ENCODE measurements around the gene MELK.

MELK gene

DNA sequence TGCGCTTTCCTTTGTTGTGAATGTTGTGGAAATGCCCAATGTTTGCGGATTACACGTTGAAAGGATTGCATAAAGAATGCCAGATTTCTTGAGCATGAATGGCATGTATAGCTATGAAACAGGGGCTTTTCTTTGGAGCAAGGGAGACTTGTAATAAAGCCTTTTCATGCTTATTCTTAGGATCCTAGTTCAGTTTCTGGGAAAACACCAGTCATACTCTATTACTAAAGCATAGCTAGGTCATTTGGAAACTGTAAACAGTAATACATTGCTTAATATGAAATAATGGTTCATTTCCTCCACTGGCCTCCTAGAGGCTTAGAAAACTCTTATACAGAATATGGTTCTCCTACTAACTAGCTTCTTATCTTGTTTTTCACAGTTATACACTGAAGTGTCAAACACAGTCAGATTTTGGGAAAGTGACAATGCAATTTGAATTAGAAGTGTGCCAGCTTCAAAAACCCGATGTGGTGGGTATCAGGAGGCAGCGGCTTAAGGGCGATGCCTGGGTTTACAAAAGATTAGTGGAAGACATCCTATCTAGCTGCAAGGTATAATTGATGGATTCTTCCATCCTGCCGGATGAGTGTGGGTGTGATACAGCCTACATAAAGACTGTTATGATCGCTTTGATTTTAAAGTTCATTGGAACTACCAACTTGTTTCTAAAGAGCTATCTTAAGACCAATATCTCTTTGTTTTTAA is 104.2 kb downstream of the MELK start:
- no peak for DNase-seq

DNA sequence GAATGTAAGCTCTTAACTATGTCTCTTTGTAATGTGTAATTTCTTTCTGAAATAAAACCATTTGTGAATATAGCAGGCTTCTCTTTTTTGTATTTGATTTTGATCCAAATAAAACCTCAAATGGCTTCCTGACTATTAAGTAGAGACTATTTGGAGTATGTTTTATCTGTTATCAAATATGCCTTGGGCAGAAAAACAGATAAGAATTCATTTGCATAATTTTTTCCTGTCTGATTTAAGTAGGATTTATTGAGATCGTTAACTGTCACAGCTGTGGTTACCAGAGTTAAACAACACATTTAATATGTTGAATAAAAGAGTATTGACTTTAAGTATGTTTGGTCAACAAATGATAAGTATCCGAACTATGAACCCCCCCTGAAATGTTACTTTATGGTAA is 104.9 kb downstream of the MELK start:
- DNase-seq: no peak

GRCh38 chr9:36679710-36680109 is 107.0 kb downstream of the MELK start:
- no peak for DNase-seq

DNA sequence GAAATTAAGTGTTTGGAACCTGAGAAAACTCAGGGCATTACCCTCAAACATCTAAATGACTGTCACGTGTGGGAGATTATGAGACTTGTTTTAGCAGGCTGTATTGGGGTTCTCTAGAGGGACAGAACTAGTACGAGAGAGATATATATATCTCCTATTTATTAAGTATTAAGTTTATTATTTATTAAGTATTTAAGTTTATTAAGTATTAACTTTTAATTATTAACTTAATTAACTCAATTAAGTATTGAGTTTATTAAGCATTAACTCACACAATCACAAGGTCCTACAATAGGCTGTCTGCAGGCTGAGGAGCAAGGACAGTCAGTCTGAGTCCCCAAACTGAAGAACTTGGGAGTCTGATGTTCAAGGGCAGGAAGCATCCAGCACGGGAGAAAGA is 113.8 kb downstream of the MELK start:
- no peak for DNase-seq

DNA sequence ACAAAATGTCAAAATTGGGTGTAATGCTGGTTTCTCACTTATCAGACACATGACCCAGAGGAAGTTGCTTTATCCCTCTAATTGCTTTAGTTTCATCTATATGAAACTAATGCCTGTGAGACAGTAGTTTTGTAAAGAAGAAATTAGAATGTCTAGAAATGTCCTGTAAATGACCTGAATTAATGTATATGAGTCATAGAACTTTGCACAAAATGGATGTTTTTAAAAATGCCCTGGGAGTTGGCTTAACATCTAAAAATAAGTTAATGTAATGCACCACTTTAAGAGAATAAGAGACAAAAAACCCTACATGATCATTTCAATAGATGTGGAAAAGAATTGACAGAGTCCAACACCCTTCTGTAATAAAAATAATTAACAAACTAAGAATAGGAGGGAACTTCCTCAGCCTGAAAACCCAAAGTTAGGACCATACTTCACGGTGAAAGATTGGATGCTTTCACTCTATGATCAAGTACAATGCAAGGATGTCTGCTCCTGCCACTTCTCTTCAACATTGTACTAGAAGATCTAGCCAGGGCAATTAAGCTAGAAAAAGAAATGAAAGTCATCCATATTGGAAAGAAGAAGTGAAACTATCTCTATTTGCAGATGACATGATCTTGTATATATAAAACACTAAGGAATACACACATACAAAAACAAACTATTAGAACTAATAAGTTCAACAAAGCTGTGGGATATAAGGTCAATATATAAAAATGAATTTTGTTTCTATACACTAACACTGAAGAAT is 117.9 kb downstream of the MELK start:
- DNase-seq: no peak

DNA sequence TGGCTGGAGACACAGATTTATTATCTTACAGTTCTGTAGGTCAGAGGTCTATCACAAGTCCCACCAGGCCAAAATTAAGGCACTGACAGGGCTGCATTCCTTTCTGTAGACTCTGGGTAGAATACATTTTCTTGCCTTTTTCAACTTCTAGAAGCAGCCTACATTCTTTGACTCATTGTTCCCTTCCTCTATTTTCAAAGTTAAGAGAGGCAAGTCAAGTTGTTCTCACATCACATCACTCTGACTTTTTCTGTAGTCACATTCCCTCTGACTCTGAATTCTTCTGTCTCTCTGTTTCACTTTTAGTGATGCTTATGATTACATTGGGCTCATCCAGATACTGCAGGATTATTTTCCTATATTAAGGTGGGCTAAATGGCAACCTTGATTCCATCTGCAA is 119.0 kb downstream of the MELK start:
- DNase-seq: no peak

DNA sequence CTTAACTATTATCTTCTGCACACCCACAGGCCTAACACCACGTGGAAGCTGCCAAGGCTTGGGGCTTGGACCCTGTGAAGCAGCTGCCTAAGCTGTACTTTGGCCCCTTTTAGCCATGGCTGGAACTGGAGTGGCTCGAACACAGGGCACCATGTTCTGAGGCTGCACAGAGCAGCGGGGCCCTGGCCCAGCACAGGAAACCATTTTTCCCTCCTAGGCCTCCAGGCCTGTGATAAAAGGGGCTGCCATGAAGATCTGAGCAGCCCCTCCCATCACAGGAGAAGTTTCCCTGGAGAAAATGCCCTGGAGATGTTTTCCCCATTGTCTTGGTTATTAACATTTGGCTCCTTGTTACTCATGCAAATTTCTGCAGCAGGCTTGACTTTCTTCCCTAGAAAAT is 126.3 kb downstream of the MELK start:
- no peak for DNase-seq

DNA sequence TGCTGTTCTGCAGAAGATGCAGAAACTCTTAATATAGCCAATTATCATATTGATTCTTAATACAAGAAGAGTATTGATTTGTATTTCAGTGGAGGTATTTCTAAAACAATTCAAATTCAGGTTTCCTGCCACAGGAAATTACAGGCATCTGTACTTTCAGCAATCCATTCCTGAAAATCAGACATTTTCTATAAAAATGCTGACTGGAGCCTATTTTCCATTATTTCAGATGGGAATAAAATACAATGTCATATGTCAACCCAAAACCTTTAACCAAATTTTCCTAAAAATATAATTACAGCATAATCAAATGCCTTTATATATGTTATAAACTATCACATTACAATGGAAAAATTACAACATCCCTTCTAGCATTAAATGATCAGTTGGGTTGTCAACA is 131.5 kb downstream of the MELK start:
- no peak for DNase-seq

DNA sequence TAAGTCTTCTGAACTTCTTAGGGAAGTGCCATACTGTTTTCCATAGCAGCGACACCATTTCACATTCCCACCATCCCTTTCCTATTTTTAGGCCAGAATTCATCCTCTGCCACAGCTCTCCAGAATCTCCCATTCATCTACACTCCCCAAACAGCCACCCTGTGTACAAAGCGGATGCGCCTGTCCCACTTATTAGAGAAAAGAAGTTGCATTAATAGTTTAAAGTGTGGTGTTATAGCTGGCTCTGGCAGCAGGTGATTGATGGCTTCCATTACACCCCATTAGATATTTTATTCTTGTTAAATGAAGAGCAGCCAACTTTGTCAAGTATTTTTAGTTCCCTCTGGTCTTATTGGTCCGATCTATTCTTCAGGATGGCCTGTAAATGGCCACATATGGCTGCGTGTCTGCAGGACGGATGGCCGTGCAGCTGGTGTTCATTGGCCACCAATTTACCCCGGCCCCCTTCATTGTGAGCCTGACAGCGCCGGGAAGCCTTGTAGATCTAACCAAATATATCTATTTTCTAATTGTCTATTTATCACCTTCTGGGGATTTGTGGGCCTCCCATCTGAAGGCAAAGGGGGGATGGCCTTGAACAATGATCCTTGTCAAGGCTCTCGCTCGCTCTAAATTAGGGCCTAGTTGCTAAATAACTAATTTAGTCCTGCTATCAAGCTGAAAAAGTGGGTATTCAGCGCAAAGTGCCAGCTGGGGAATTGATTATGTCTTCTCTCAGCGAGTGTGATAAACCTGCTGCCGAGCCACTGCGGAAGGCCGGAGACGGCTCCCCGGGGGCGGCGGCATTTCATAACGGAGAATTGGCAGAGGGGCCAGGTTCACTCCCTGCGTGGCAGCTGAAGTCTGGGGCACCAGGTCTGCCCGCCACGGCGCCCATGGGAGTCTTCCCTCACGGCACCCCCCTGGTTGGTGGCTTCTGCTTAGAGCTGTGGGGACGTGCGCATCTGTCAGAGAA is 141.1 kb downstream of the MELK start:
- no peak for DNase-seq

DNA sequence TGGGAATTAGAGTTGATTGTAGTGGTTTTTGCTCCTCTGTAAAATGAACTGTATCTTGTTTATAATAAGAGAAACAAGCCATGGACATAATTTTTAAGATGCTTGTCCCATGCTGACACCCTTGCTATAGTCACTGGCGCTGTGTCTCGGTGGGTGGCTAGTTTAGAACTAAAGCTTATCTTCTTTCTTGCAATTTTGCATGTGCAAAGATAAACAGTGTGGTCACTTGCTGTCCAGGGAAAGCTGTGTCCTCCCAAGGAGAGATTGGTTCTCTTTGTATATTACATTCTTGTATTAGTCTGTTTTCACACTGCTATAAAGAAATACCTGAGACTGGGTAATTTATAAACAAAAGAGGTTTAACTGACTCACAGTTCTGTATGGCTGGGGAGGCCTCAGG is 143.8 kb downstream of the MELK start:
- no peak for DNase-seq

DNA sequence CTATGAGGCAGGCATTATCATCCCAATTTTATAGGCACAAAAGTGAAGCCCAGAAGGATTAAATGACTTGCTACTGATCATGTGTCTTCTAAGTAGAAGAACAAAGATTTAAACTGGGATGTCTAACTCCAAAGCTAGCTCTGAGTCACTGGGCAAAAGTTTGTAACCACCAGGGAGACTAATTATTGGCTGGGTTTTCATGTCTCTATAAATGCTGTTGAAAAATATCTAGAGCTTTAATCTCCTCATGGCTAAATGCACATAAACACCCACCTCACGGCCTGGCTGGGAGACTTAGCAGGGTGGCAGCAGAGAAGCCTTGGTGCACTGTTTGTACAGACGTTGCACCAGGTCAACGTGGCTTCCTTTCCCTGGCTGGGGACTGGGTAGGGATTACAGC is 144.6 kb downstream of the MELK start:
- no peak for DNase-seq

- DNase-seq: no peak
Measured at GRCh38 chr9:36718612-36719011, 145.9 kb downstream of the MELK start.

DNA sequence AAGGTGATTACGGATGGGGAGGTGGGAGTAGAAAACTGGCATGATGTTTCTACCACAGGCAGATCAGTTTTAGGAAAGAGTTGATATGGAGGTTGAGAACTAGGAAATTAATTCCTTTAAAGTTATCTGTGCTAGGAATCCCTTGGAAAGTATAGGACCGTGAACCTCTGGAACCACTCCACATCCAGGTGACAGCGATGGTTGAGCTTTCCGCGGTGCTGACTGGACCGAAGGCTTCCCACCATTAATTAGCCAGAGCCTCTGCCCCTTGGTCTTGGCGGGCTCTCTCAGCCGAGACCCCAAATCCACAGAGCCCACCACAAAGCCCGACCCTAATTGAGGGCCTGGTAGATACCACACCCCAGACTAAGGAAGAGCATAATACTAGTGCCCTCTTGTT is 147.3 kb downstream of the MELK start:
- no peak for DNase-seq

DNA sequence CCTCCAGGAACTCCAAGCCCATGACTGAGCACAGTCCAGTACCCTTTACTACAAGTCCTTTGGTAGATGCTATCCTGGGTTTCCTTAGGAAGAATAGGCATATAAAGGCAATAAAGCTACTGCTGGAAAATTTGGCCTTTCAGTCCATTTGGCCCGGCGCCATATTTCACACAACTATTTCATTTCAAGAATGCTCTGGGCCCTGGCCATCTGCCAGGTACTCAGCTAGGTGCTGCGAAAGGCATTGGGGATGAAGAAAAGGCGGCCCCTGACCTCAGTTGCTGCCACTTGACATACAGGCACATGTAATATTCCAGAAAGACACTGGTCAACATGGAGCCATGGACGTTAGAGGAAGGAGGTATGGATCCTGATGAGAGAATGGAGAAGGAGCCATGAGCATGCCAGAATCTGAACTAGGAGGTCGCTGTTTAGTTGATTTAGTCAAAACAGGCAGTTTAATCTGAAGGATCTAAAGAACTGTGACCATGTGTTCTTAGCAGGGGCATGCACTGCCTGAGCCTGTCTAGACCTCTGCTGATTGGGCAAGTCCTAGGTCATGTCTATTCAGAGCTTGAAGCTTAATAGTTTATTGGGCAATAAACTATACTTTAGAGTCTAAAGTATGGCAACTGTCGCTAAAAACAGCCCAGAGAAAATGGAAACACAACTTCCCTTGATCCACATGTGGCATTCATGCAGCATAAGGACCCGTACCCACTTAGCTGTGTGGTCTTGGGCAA is 149.3 kb downstream of the MELK start:
- no peak for DNase-seq

GRCh38 chr9:36725777-36726356 is 153.2 kb downstream of the MELK start:
- no peak for DNase-seq
